ENCODE results near the gene JMJD1C. TPM values are rescaled to one million over a fixed set of nuclear protein-coding genes. Genes with fewer than 3 reads are reported as not detected.

Gene JMJD1C
- total and polyA plus RNA-seq, 10 of the 15 experiments (the other 5 are each of a cell fraction or from before 2014, with no cell fraction given) = 31.2 to 83.3 (median 49.5) TPM

- CTCF ChIA-PET = interaction anchor here (3.8 to 17.6 kb wide), 4 partner anchors 7 to 556 kb away, joined by 23 to 521 read pairs (median 134); no protein-coding TSS in a partner anchor
- H4K20me1 ChIP-seq (ENCODE audit: control insufficient read depth, insufficient read depth) = no peaks in the 10 kb centered on the region
- ATAC-seq (no peak), FAIRE-seq (no peak), DNase-seq (ENCODE audit: low read depth, low spot score) (no peak)
- no peaks in the 10 kb centered on the region for H3K9me3 ChIP-seq (replicated peaks; ENCODE audit: control insufficient read depth, insufficient read depth, low read length)
- BruUV-seq (replicated peaks) = no TSS peak
- in situ Hi-C loops (cut with MboI) = no loop called here
- TF ChIP-seq ZBED1 (IDR thresholded peaks at IDR 0.05; ENCODE audit: borderline replicate concordance) (no peak), RUNX3 (IDR thresholded peaks at IDR 0.05; ENCODE audit: low read length) (no peak), CTCF (IDR thresholded peaks at IDR 0.05 in 2 of 3, conservative IDR thresholded peaks at IDR 0.05 in 1 of 3; ENCODE audit: control insufficient read depth in 2 of 3, extremely low read depth in 1 of 3, insufficient read depth in 1 of 3, low read depth in 3 of 3, low read length in 3 of 3) (no peak), SMAD5 (IDR thresholded peaks at IDR 0.05; ENCODE audit: low read depth) (no peak), CHD1 (IDR thresholded peaks at IDR 0.05; ENCODE audit: low read depth, low read length) (no peak), NFXL1 (IDR thresholded peaks at IDR 0.05; ENCODE audit: borderline replicate concordance) (no peak), SIX5 (IDR thresholded peaks at IDR 0.05; ENCODE audit: low read depth, low read length, severe bottlenecking) (no peak), RAD51 (IDR thresholded peaks at IDR 0.05) (no peak), ZNF384 (IDR thresholded peaks at IDR 0.05; ENCODE audit: borderline replicate concordance, low read depth, low read length) (no peak), SUZ12 (IDR thresholded peaks at IDR 0.05; ENCODE audit: unreplicated experiment) (no peak), MYC (IDR thresholded peaks at IDR 0.05; ENCODE audit: insufficient read depth, insufficient read length, insufficient replicate concordance, low read length, severe bottlenecking) (no peak)
- TF ChIP-seq, protein P1, sequence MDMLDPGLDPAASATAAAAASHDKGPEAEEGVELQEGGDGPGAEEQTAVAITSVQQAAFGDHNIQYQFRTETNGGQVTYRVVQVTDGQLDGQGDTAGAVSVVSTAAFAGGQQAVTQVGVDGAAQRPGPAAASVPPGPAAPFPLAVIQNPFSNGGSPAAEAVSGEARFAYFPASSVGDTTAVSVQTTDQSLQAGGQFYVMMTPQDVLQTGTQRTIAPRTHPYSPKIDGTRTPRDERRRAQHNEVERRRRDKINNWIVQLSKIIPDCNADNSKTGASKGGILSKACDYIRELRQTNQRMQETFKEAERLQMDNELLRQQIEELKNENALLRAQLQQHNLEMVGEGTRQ (IDR thresholded peaks at IDR 0.05; ENCODE audit: borderline replicate concordance, low read depth, low read length) = no peak
- peaks cover 1 to 14% of the 10 kb centered on the region in 2 experiments for H3K36me3 ChIP-seq (ENCODE audit: control insufficient read depth in 2 of 2, insufficient read depth in 2 of 2, low read length in 1 of 2)
- no peaks in the 10 kb centered on the region for H3K79me2 ChIP-seq (ENCODE audit: control insufficient read depth, insufficient read depth, low read length)
- intact Hi-C loops (cut with micrococcal nuclease; ENCODE audit: unreplicated experiment) = no loop called here
- no peak overlapping the region for H3K9ac ChIP-seq (ENCODE audit: control insufficient read depth, insufficient read depth, low read length)
- SMC1A ChIA-PET (ENCODE audit: uncharacterized antibody, unreplicated experiment) = interaction anchor here (4.2 to 7.5 kb wide), 3 partner anchors 42 to 556 kb away, joined by 23 to 264 read pairs (median 107); no protein-coding TSS in a partner anchor
- no peaks in the 10 kb centered on the region for H3K27me3 ChIP-seq (replicated peaks in 1 of 2; ENCODE audit: control insufficient read depth in 2 of 2, insufficient read depth in 2 of 2, low read length in 1 of 2)
- no peak overlapping the region for H3K4me3 ChIP-seq
- RAD21 ChIA-PET (ENCODE audit: unreplicated experiment) = interaction anchor here (0.6 to 10.2 kb wide), 5 partner anchors 105 to 556 kb away, joined by 3 to 241 read pairs (median 3); no protein-coding TSS in a partner anchor
- no peak overlapping the region for H2AFZ ChIP-seq (ENCODE audit: control insufficient read depth, low read depth, low read length)
- no peak overlapping the region for H3K27ac ChIP-seq (ENCODE audit: control insufficient read depth, insufficient read depth)
- 66% methylated on average over 2 of the region's 2 CpGs for WGBS (ENCODE audit: insufficient coverage, insufficient replicate concordance, low lambda C conversion rate, missing lambda C conversion rate)
- no peaks in the 10 kb centered on the region for H3K4me1 ChIP-seq (ENCODE audit: control insufficient read depth, insufficient read depth, low read length)
- no peak overlapping the region for H3K4me2 ChIP-seq (ENCODE audit: control insufficient read depth, insufficient read depth)
- POLR2A ChIA-PET = no interaction called here
Measured at GRCh38 chr10:63164166-63164623, 301.6 kb downstream of the JMJD1C start.

Measured in GM12878 (cell line).